NCI-H524 (cell line): ENCODE results near the gene PARD6G.

Experiments
- DNase-seq, 2 experiments: peaks; one replicate each; lab custom pipeline; 2025; lab: John Stamatoyannopoulos, UW

Gene PARD6G

DNA sequence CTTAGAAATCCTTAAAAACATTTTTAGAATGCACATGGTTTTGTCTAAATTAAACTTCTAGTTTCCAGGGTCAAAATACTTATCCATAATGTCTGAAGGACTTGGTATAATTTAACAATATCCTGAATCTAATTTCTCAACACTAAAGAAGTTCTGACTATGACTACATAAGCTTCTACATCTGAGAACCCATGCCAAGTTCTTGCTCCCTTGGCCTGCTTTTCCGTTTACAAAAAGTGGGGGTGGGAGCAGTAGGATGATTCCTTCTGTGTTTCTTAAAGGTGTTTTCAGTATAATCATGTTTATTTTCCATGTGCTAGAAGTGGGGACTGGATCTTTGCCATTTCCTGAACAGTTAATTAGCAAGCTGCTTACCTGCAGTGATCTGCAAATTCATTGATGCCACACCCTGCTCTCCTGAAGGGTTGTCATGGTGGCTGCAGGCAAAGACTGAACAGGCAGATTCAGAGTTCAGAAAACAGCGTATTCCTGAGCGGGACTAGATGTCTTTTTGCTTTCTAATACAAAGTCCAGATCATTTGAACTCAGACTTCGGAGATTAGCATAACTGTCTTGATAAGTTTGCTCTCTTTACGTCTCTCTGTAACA lies 102.0 kb downstream of the PARD6G start:
- DNase-seq, result no peak

DNA sequence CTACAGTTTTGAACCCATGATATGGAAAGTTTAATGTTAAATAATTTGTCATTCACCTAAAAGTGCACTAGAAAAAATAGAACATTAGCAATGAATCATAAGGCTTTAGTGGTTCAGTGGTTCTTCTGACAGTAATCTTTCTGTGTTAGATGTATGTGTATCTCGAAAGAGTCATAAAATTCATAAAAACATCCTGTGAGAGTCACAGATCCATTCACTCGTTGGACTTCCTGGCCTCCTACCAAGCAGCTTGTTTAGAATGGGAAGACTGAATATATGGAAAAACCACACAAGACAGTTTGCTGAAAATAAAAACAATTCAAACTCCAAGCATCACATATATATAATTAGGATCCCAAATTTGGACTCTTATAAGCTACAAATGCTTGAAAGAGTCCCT lies 103.4 kb downstream of the PARD6G start:
- DNase-seq, result no peak

DNA sequence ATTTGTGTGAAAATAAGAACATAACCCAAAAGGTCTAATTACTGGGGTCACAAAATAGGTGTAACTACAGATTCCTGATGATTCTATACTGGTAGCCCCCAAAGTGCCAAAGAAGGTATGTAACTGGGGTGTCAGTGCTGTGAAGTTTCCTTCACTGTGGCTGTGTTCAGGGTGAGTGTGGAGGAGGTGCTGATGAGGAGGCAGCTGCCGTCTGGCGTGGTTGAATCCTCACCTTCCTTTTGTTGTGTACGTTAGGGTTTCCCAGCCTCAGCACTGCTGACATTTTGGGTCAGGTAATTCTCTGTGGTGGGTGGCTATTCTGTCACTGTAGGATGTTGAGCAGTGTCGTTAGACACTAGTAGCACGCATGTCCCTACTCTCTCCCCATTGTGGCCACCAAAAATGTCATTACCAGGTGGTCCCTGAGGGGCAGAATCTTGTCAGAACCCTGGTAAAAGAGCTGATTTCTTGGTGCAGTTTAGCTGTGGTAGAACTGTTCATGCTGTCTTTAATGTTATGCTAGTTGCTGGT lies 106.8 kb downstream of the PARD6G start:
- DNase-seq, result no peak

DNA sequence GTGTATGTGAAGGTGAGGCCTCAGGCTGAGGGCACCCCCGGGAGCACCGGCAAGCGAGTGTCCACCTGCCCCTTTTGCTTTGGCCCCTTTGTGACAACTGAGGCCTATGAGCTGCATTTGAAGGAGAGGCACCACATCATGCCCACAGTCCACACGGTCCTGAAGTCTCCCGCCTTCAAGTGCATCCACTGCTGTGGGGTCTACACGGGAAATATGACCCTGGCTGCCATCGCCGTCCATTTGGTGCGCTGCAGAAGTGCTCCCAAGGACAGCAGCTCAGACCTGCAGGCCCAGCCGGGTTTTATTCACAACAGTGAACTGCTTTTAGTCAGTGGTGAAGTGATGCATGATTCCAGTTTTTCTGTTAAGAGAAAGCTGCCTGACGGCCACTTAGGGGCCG lies 109.3 kb downstream of the PARD6G start:
- DNase-seq, result no peak

DNA sequence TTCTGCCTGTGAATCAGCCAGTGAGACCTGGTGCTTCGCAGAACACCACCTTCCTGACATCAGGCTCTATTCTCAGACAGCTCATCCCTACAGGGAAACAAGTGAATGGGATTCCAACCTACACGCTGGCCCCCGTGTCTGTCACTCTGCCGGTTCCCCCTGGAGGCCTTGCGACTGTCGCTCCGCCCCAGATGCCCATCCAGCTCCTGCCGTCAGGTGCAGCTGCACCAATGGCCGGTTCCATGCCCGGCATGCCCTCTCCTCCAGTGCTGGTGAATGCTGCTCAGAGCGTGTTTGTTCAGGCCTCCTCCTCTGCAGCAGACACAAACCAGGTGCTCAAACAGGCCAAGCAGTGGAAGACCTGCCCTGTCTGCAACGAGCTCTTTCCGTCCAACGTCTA lies 110.2 kb downstream of the PARD6G start:
- no peak for DNase-seq

DNA sequence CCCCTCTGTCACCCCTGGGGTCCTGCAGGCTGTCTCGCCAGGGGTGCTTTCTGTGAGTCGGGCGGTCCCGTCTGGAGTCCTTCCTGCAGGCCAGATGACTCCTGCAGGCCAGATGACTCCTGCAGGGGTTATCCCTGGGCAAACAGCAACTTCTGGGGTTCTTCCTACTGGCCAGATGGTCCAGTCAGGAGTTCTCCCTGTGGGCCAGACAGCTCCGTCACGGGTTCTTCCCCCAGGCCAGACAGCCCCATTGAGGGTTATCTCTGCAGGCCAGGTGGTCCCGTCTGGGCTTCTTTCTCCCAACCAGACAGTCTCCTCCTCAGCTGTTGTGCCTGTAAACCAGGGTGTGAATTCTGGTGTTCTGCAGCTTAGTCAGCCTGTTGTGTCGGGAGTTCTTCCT lies 110.6 kb downstream of the PARD6G start:
- peak in 1 of 2 experiments; percentile 39 for DNase-seq

DNA sequence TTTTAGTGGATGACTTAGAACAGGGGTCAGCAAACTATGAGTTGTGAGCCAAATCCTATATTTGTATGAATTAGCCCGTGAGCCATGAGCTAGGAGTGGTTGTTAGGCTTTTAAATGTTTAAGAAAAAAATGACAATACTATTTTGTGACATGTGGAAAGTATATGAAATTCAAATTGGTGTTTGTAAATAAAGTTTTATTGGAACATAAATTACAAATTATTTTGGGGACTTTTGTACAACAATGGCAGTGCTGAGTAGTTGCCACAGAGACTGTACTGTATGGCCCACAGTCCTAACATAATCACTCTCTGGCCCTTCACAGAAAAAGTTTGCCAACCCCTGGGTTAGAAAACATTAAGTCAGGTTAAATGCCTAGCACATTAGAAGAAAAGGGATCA lies 112.2 kb downstream of the PARD6G start:
- DNase-seq, result no peak

DNA sequence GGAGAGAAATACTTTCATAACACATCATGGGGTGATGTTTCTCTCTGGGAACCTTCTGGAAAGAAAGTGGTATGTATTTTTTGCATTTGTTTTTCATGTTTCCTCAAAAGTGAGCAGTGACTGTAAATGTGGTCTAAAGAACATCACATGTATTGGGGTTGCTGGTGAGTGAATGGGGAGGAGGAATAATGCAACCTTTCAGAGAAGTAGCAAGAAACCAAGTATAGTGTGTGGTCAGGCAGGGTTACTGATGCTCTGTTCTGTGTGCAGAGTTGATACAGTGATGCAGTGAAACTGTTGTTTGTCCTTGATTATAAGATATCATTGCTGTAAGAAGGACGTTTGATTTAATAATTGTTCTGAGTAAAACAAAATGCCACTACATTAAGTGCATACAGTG lies 114.2 kb downstream of the PARD6G start:
- no peak for DNase-seq

DNA sequence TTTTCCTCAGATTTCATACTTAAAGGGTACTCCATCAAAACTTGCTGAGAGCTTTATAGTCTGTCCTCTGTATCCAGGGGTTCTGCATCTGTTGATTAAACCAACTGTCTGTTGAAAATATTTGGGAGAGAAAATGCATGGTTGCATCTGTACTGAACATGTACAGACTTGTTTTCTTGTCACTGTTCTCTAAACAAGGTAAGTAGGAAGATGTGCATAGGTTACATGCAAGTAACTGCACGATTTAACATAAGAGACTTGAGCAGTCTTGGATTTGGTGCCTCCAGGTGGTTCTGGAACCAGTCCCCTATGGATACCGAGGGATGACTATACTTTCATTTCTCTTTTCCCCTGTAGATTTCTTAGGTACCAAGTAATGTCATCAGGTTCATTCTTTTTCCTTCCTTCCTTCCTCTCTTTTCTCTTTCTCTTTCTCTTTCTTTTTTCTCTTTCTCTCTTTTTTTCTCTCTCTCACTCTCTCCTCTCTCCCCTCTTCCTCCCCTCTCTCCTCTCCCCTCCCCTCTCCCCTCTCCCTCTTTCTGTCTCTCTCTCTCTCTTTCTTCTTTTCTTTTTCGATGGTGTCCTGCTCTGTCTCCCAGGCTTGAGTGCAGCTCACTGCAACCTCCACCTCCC lies 115.0 kb downstream of the PARD6G start:
- no peak for DNase-seq

DNA sequence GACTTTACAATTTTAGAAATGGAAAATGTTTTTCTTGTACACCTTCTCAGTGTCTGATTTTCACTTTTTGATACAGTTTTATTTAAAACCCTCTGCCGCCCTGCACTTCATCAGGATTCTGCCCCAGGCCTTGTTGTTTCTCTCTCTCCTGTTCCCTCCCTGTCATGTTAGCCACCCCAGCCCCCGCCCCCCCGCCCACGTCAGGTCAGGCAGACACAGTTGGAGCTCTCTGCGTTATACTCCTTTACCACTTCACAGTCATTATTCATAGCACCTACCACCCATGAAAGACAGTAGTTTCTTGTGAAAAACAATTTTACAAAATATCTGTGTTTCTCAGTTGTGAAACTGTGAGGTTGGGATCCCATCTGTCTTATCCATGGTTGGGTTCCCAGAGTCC lies 116.8 kb downstream of the PARD6G start:
- no peak for DNase-seq

DNA sequence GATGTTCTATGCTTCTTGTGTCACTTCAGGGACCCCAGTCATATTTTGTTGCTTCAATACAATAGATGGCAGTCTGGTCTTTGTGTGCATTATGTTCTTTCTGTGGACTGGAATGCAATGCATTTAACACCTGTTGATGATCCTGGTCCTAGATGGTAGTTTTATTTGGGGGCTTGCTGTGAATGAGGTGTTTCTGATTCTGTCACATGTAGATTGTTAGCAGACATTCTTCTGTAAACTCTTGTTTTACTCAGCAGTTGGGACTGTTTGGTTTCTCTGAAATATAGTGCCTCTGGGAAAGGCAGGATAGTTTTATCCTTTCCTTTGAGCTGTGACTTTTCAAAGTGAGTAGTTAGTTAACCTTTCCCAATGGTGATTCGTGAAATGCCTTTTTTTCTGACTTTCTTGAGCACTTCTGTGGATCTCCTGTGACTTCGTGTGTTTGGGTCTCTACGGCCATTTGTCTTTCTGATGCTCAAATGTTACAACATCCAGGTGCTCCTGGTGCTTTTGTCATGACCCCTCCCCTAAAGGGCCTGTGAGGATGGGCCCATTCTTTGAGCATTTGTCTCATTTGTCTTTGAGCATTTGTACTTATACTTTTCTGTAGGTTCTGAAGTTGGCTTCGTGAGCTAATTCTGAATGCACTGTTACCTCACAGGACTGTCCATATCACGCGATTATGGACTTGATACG lies 117.5 kb downstream of the PARD6G start:
- DNase-seq, result no peak

DNA sequence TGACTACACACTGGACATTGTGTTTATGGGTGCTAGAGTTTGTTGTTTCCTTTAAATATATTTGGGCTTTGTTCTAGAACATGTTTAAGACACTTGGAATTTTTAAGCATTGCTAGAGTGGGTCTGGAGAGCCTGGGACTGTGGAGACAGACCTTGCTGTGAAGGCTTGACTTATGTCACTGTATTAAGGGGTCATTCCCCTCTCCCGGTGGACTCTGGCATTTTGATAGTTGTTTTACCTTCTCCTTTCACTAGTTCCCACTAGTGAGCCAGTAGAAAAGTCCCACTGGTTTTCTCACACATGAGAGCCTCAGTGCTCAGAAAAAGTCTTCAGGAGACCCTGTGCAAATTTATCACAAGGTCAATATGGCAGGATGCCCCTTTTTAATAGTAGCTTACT lies 119.7 kb downstream of the PARD6G start:
- no peak for DNase-seq

DNA sequence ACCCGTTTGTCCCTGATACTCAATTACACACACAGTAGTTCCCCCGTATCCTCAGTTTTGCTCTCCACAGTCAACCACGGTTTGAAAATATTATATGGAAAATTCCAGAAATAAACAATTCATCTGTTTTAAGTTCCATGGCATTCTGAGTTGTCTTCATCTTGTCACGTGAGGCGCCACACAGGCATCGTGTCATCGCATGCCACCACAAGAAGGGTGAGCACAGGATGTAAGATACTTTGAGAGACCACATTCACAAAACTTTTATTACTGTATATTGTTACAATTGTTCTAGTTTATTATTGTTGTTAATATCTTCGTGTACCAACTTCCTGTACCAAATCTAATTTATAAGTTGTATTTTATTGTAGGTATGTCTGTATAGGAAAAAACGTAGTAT lies 120.5 kb downstream of the PARD6G start:
- DNase-seq, result no peak

DNA sequence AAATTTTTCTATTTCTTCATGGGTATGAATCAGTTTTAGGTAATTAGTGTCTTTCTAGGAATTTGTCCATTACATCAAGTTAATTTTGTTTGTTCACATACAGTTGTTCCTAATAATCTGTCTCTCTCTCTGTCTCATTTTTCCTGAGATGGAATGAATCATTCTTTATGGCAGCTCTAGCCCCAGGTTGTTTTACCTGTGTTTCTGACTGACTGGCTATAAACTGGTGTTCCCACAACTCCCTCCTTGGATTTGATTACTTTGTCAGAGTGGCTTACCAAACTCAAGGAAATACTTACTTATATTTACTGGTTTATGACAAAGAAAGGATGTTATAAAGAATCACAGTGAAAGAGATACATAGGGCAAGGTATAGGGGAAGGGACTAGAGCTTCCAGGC lies 123.2 kb downstream of the PARD6G start:
- DNase-seq, result no peak

DNA sequence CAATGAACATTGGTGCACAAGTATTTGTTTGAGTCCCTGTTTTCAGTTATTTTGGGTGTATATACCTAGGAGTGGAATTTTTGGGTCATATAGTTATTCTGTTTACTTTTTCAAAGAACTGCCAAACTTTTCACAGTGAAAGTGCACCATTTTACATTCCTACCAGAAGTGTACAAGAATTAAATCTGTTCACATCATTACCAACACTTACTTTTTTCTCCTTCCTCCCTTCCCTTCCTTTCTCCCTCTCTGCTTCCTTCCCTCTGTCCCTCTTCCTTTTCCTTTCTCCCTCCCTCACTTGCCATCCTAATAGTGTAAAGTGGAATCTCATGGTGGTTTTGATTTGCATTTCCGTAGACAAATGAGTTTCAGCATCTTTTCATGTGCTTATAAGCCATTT lies 126.4 kb downstream of the PARD6G start:
- DNase-seq, result no peak

DNA sequence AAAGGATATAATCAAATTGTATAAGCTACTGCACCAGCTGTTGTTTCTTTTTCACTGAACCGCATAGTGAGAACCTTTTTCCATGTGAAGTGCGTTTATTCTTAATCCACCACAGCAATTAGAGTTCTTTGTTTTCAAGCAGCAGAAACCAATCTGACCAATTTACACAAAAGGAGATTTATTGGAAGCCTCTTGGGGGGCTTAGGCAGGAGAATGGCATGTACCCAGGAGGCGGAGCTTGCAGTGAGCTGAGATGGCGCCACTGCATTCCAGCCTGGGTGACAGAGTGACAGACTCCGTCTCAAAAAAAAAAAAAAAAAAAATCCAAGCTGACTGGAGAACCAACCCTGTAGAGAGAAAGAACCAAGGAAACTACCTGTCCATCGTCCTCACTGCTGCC lies 128.2 kb downstream of the PARD6G start:
- DNase-seq, result no peak

DNA sequence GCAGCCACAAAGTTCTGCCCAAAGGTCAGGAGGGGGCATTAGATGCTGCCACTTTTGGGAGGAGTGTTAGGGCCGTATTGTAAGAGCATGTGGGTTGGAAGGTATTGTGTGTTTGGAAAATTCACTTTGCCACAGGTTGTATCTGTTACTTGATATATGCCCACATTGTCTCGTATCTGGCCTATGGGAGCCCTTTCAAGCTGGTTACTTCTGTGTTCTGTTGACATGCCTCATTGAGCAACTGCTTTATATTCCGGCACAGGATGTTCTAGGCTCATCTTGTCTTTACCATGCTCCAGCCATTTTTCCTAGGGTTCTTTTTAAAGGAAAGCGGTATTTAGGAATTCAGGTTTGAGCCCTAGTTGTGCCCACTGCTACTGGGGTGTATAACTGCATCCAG lies 132.3 kb downstream of the PARD6G start:
- no peak for DNase-seq

DNA sequence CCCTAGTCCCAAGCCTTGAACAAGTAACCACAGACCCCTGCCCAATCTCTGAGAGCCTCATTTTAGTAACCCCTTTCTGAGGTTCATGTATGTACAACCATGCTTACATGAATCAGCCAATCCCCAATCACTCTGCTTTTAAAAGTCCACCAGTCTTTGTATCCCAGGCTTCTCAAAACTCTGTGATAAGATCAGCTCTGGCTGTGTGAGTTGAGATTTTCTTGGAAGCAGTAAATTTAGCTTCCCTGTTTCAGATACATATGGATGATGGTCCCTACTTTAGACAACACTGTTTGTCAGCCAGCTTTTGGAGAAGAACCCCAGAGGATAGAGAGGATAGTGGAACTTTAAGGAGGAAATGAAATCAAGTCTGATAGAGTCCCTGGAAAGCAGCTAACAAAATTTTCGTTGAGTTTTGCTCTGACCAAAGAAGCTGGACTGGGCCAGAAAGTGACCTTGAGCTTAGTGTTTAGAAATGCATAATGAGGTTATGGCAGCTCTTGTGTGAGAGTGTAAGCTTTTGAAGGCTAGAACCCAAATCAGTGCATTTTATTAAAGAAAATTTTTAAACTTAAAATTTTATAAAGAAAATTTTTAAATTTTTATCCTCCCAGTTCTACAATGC lies 134.6 kb downstream of the PARD6G start:
- DNase-seq, result no peak

DNA sequence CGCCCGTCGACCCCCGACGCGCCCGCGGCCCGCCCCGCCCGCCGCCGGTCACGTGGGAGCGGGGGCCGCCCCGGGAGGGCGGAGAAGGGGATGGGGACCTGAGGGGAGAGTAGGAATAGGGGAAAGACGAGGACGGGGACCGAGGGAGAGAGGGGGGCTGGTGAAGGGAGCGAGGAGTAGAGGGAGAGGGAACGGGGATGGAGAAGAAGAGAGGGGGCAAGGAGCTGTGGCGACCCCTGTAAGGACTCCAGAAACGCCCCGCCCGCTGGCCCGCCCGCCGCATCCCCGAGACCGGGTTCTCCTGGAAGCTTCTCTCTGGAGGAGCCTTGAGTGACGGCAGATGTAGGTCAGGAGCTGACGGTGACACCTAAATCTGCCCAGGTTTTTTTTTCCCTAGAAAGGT lies 137.6 kb downstream of the PARD6G start:
- peak; percentile 19 to 39 for DNase-seq

DNA sequence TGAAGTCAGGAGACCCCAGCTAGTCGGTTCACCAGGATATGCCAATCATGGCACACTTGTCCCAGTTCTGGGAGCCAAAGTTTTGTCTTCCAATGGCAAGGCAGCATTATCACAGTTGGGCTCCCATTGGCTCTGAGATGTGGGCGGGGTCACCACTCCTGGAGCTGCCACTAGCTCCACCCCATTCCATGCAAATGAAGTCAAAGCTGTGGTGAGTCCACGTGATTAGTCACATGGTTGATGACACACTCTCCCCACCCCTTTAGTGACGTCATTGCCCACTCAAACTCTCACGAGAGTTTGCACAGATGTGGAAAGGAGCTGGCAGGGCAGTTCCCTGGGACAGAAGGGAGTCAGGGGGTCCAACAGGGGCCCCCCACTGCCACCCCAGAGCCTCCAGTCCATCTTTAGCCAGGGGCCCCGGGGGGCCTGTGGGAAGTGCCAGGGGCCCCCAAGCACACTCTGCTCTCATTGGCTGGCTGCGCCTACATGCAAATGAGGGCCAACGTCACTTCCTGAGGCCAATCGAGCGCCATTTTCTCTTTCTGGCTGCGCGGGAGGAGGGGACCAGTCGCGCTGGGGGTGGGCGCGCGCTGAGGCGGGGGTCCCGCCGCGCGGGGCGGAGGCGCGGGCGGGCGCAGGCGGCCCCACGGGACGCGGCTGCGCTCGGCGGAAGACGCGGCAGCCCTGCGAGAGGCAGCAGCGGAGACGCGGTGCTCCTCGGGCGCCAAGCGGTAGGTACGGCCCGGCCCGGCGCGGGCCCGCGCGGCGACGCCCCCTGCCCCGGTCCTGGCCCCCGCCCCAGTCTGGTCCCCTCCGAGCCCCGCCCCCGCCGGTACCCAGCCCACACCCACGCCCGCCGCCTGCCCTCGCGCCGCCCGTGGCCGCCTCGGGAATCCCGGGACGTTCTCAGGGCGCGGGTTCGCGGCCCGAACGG lies 138.3 kb downstream of the PARD6G start, which contains the start of gene ADNP2:
TSS of gene ADNP2 (plus strand) at position 524 of the 937 bp plus-strand sequence. CDS start 8,281 bp downstream, outside the sequence.
- DNase-seq, result peak; percentile 94 to 97

DNA sequence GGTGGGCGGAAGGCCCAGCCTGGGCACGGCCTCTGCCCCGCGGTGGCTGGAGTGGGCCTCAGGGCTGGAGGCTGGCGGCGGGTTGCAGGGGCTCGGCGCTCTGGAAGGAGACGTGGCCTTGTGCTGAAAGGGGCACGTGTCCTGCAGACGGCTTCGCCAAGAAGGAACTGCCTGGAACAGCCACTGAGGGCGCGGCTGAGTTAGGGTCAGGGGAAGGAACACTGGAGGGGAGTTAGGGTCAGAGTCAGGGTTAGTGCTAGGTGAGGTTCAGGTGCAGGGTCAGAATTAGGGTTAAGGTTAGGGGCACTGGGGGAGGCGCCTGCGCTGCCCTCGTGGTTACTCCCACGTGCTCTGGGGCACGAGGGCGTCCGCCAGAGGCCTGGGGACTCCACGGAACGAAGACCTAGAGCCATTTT lies 139.2 kb downstream of the PARD6G start:
- no peak for DNase-seq

DNA sequence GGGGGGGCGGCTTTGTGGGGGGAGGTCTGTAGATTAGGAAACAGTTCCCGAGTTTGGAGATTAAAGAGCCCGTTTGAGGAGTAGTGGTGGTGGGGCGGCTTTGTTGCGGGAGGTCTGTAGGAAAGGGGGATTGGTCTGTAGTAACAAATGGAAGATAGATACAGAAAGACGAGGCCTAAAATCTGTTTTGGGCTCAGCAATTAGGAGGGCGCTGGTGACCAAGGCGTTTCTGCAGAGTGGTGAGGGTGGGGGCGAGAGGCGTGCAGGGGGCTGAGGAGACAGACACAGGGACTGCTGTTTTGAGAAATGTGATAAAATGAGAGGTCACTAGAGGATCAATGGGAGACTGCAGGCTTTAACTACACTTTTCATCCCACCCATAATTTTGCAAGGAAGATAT lies 139.9 kb downstream of the PARD6G start:
- DNase-seq, result no peak
